Erythroblast (primary cell): ENCODE measurements around the gene QKI.

Experiments used
- GATA1 ChIP-seq: IDR thresholded peaks from 2 replicates; pipeline ENCODE4 v1.6.1; 2011; ENCODE audit warnings: low read depth, mild to moderate bottlenecking, control low read depth, low read length, moderate library complexity
- POLR2A ChIP-seq: IDR thresholded peaks from 2 replicates; pipeline ENCODE4 v1.6.1; 2011; ENCODE audit warnings: mild to moderate bottlenecking, low read length

GRCh38 chr6:163457637-163458561 lies 43.4 kb downstream of the QKI start:
- no peak for TF ChIP-seq POLR2A
- TF ChIP-seq GATA1 = no peak
